ENCODE data around the gene INPPL1.

- TF ChIP-seq CTCF (IDR thresholded peaks at IDR 0.05; ENCODE audit: low read depth, low read length) (no peak), MYC (IDR thresholded peaks at IDR 0.05; ENCODE audit: low read depth, low read length) (no peak), POLR2A (IDR thresholded peaks at IDR 0.05; ENCODE audit: extremely low read depth, insufficient read length) (no peak), MAX (IDR thresholded peaks at IDR 0.05; ENCODE audit: low read depth, low read length) (no peak)
These were observed 47.4 kb downstream of the INPPL1 start for GRCh38 chr11:72271980-72272379.

Data from NB4 (cell line).